GM12873 (cell line): Measurements from ENCODE around the gene FCRL5.

ENCODE experiments used
- CTCF ChIP-seq: IDR thresholded peaks from 2 replicates; pipeline ENCODE4 v1.5.1; 2012; ENCODE audit warnings: low read depth, mild to moderate bottlenecking, moderate library complexity, low read length, control low read depth; ENCODE audit not compliant: insufficient read depth; ENCODE audit errors: missing control alignments

The FCRL5 gene

GRCh38 chr1:157484573-157484972 is 67.7 kb downstream of the FCRL5 start:
- TF ChIP-seq CTCF = no peak

- no peak for TF ChIP-seq CTCF
Measured at GRCh38 chr1:157483635-157484034, 68.7 kb downstream of the FCRL5 start.

- TF ChIP-seq CTCF = no peak
Measured at GRCh38 chr1:157482717-157483116, 69.6 kb downstream of the FCRL5 start.

GRCh38 chr1:157482174-157482573 is 70.1 kb downstream of the FCRL5 start:
- TF ChIP-seq CTCF = no peak

GRCh38 chr1:157478030-157478429 is 74.3 kb downstream of the FCRL5 start:
- no peak for TF ChIP-seq CTCF

- TF ChIP-seq CTCF = no peak
Measured at GRCh38 chr1:157477419-157477818, 74.9 kb downstream of the FCRL5 start.

GRCh38 chr1:157472959-157473358 is 79.4 kb downstream of the FCRL5 start:
- TF ChIP-seq CTCF = no peak
